Daoy (cell line): Measurements from ENCODE around the gene HDLBP. TPM values are rescaled to one million over a fixed set of nuclear protein-coding genes. Genes with fewer than 3 reads are reported as not detected.

Experiments
- total RNA-seq: library from RNA; depleted of rRNA; stranded (reverse); fragments of >200 nt; shearing (Covaris generic); gene quantifications from 2 replicates; pipeline ENCODE4 v1.2.3, GENCODE V29; 2014; rRNA removed

The HDLBP gene
- total RNA-seq, 1 experiment from 2014 or later = 244 TPM

Other genes starting within 250 kb of the HDLBP start
- gene MTERF4, start 213.4 kb downstream of the HDLBP start, total RNA-seq = 28.1 and 30.8 TPM in 2 replicates
- 8.5 TPM in 2 replicates for gene PASK, start 166.2 kb downstream of the HDLBP start, total RNA-seq
- 74.7 and 83.0 TPM in 2 replicates for gene PPP1R7, start 165.2 kb downstream of the HDLBP start, total RNA-seq
- gene ANO7, start 127.0 kb downstream of the HDLBP start, total RNA-seq = 0.69 TPM in 1 of 2 replicates, not detected in the other
- 244 and 328 TPM in 2 replicates for gene SEPTIN2, start 253 bp upstream of the HDLBP start, total RNA-seq
- gene FARP2, start 40.6 kb upstream of the HDLBP start, total RNA-seq = 22.6 and 34.4 TPM in 2 replicates
- 118 and 127 TPM in 2 replicates for gene STK25, start 192.9 kb upstream of the HDLBP start, total RNA-seq
- gene BOK, start 243.1 kb upstream of the HDLBP start, total RNA-seq = 3.3 and 4.6 TPM in 2 replicates